NCI-H2029 (cell line): Measurements from ENCODE around the gene MAPKAPK3.
"Not testable (repeated sequence)": the region's sequence is repeated elsewhere in the genome, so short reads cannot be mapped to it uniquely, and the experiment has no call there.

Experiments used
- DNase-seq: peaks from one replicate; lab custom pipeline; 2025; lab: John Stamatoyannopoulos, UW

Gene MAPKAPK3

GRCh38 chr3:50656417-50657195, 39.7 kb downstream of the MAPKAPK3 start:
- no peak for DNase-seq

GRCh38 chr3:50657407-50657806, 40.5 kb downstream of the MAPKAPK3 start:
- DNase-seq: no peak

- DNase-seq: no peak
These were observed 40.9 kb downstream of the MAPKAPK3 start for GRCh38 chr3:50657816-50658215.

GRCh38 chr3:50658416-50658815, 41.5 kb downstream of the MAPKAPK3 start:
- DNase-seq: no peak

- DNase-seq: no peak
These were observed 41.9 kb downstream of the MAPKAPK3 start for GRCh38 chr3:50658831-50659230.

- DNase-seq: no peak
These were observed 43.4 kb downstream of the MAPKAPK3 start for GRCh38 chr3:50660386-50660785.

GRCh38 chr3:50661321-50661837, 44.4 kb downstream of the MAPKAPK3 start:
- no peak for DNase-seq

- DNase-seq: no peak
These were observed 45.5 kb downstream of the MAPKAPK3 start for GRCh38 chr3:50662408-50662807.

- DNase-seq: no peak
These were observed 48.3 kb downstream of the MAPKAPK3 start for GRCh38 chr3:50665081-50665840.

- DNase-seq: not testable (repeated sequence)
These were observed 48.8 kb downstream of the MAPKAPK3 start for GRCh38 chr3:50665841-50666115.

GRCh38 chr3:50666837-50667236, 49.9 kb downstream of the MAPKAPK3 start:
- no peak for DNase-seq

GRCh38 chr3:50671331-50671730, 54.4 kb downstream of the MAPKAPK3 start:
- DNase-seq: peak; percentile 83

GRCh38 chr3:50672656-50673055, 55.7 kb downstream of the MAPKAPK3 start:
- no peak for DNase-seq

- DNase-seq: no peak
These were observed 57.0 kb downstream of the MAPKAPK3 start for GRCh38 chr3:50673931-50674330.

- no peak for DNase-seq
These were observed 57.6 kb downstream of the MAPKAPK3 start, which contains the start of gene DOCK3 for GRCh38 chr3:50674349-50675178. TSS of gene DOCK3 (plus strand) at chr3:50674927. CDS start at chr3:50675264, 337 bp downstream.

GRCh38 chr3:50675179-50676030, 58.5 kb downstream of the MAPKAPK3 start:
- DNase-seq: no peak

GRCh38 chr3:50676031-50676705, 59.2 kb downstream of the MAPKAPK3 start:
- no peak for DNase-seq

- DNase-seq: no peak
These were observed 70.3 kb downstream of the MAPKAPK3 start for GRCh38 chr3:50687127-50687751.

- no peak for DNase-seq
These were observed 71.0 kb downstream of the MAPKAPK3 start for GRCh38 chr3:50687916-50688315.

- DNase-seq: not testable (repeated sequence)
These were observed 71.7 kb downstream of the MAPKAPK3 start for GRCh38 chr3:50688602-50689001.
